ENCODE measurements around the gene SHF. TPM values are rescaled to one million over a fixed set of nuclear protein-coding genes. Genes with fewer than 3 reads are reported as not detected.

SHF gene
- polyA plus RNA-seq, 3 donors = 0.58 to 0.70 (median 0.67) TPM

GRCh38 chr15:45179221-45179985 is 8.4 kb downstream of the SHF start:
- Histone ChIP-seq H3K4me2 (replicated peaks; ENCODE audit: extremely low read depth, low read length, poor library complexity, severe bottlenecking) (no peak overlapping the region), H3K27ac (ENCODE audit: low read depth in 1 of 2, low read length in 2 of 2) (no peak overlapping the region), H3K4me3 (replicated peaks in 1 of 3; ENCODE audit: low read depth in 2 of 3, low read length in 3 of 3) (no peak overlapping the region), H3K4me1 (ENCODE audit: control insufficient read depth in 1 of 2, insufficient read depth in 2 of 2, low read length in 2 of 2) (peaks cover 11 to 15% of the 10 kb centered on the region in 2 donors), H4K20me1 (ENCODE audit: insufficient read depth, low read length) (no peaks in the 10 kb centered on the region), H3K9me3 (replicated peaks in 1 of 2; ENCODE audit: control insufficient read depth in 1 of 2, insufficient read depth in 1 of 2, low read length in 2 of 2) (no peaks in the 10 kb centered on the region), H3K79me2 (ENCODE audit: insufficient read depth, low read length) (no peaks in the 10 kb centered on the region), H3K9ac (ENCODE audit: insufficient read depth, low read length, poor library complexity, severe bottlenecking) (no peak overlapping the region), H3K36me3 (replicated peaks in 1 of 2; ENCODE audit: control insufficient read depth in 1 of 2, insufficient read depth in 2 of 2, low read length in 2 of 2) (no peaks in the 10 kb centered on the region), H2AFZ (ENCODE audit: insufficient read depth, low read depth, low read length, poor library complexity, severe bottlenecking) (no peak overlapping the region), H3K27me3 (ENCODE audit: control insufficient read depth in 2 of 2, insufficient read depth in 2 of 2, low read length in 2 of 2) (no peaks in the 10 kb centered on the region)
- peak; percentile 64 for TF ChIP-seq CTCF (IDR thresholded peaks at IDR 0.05)
- peaks cover 22% of the 10 kb centered on the region for H3K4me1 Mint-ChIP-seq
- no peaks in the 10 kb centered on the region for H3K36me3 Mint-ChIP-seq
- intact Hi-C loops (cut with micrococcal nuclease) = loop anchor here in 1 of 2 donors (10.0 kb wide), 1 partner anchor 85 kb away; no protein-coding TSS in a partner anchor
- peaks cover 0 to 2% (median 0%) of the 10 kb centered on the region in 7 donors for H3K9me3 Mint-ChIP-seq
- H3K27ac Mint-ChIP-seq = no peak overlapping the region
- WGBS (ENCODE audit: insufficient coverage) = 95% methylated on average over 11 of the region's 13 CpGs
- peak in 2 of 3 donors; percentile 32 to 36 for DNase-seq
- peaks cover 0 to 8% (median 0%) of the 10 kb centered on the region in 3 donors for H3K27me3 Mint-ChIP-seq (ENCODE audit: low read depth in 3 of 3)
- no peak overlapping the region for H3K4me3 Mint-ChIP-seq

- H3K4me2 ChIP-seq (replicated peaks; ENCODE audit: extremely low read depth, low read length, poor library complexity, severe bottlenecking) = no peak overlapping the region
- no peaks in the 10 kb centered on the region for H3K9me3 ChIP-seq (replicated peaks in 1 of 2; ENCODE audit: control insufficient read depth in 1 of 2, insufficient read depth in 1 of 2, low read length in 2 of 2)
- Mint-ChIP-seq H3K36me3 (no peaks in the 10 kb centered on the region), H3K4me1 (peaks cover 21% of the 10 kb centered on the region), H3K9me3 (peaks cover 0 to 2% (median 0%) of the 10 kb centered on the region in 7 donors), H3K4me3 (no peak overlapping the region), H3K27me3 (ENCODE audit: low read depth in 3 of 3) (peaks cover 0 to 5% (median 0%) of the 10 kb centered on the region in 3 donors), H3K27ac (no peak overlapping the region)
- no peak overlapping the region for H2AFZ ChIP-seq (ENCODE audit: insufficient read depth, low read depth, low read length, poor library complexity, severe bottlenecking)
- no peaks in the 10 kb centered on the region for H4K20me1 ChIP-seq (ENCODE audit: insufficient read depth, low read length)
- intact Hi-C loops (cut with micrococcal nuclease) = loop anchor here in 1 of 2 donors (10.0 kb wide), 1 partner anchor 88 kb away; no protein-coding TSS in a partner anchor
- no peak overlapping the region for H3K4me3 ChIP-seq (replicated peaks in 1 of 3; ENCODE audit: low read depth in 2 of 3, low read length in 3 of 3)
- peaks cover 11 to 15% of the 10 kb centered on the region in 2 donors for H3K4me1 ChIP-seq (ENCODE audit: control insufficient read depth in 1 of 2, insufficient read depth in 2 of 2, low read length in 2 of 2)
- no peak for DNase-seq
- H3K79me2 ChIP-seq (ENCODE audit: insufficient read depth, low read length) = no peaks in the 10 kb centered on the region
- H3K27me3 ChIP-seq (ENCODE audit: control insufficient read depth in 2 of 2, insufficient read depth in 2 of 2, low read length in 2 of 2) = no peaks in the 10 kb centered on the region
- no peaks in the 10 kb centered on the region for H3K36me3 ChIP-seq (replicated peaks in 1 of 2; ENCODE audit: control insufficient read depth in 1 of 2, insufficient read depth in 2 of 2, low read length in 2 of 2)
- H3K9ac ChIP-seq (ENCODE audit: insufficient read depth, low read length, poor library complexity, severe bottlenecking) = no peak overlapping the region
- H3K27ac ChIP-seq (ENCODE audit: low read depth in 1 of 2, low read length in 2 of 2) = no peak overlapping the region
- TF ChIP-seq CTCF (IDR thresholded peaks at IDR 0.05) = no peak
- 89% methylated on average over 3 of the region's 3 CpGs for WGBS (ENCODE audit: insufficient coverage)
These were observed 10.5 kb downstream of the SHF start for GRCh38 chr15:45177285-45177684.
